Measurements from ENCODE around the gene PLXNA2.

- TF ChIP-seq ZNF565 (CRISPR knock-in tag; conservative IDR thresholded peaks at IDR 0.05; ENCODE audit: low read depth) (no peak), TSHZ2 (CRISPR knock-in tag; IDR thresholded peaks at IDR 0.05) (no peak)
These were observed 70.0 kb downstream of the PLXNA2 start for GRCh38 chr1:208174200-208174599.
